K562 (cell line): Measurements from ENCODE around the gene GSTM2. TPM values are rescaled to one million over a fixed set of nuclear protein-coding genes. Genes with fewer than 3 reads are reported as not detected.
A peak's percentile ranks its signal among the peaks of the same experiment; 100 is the strongest.

ENCODE experiments used
- ATAC-seq: fragments of 200-7000 bp; cut with Tn5 transposase; 3 replicates; pipeline ENCODE4 v1.9.1; 2020; ENCODE audit warnings: moderate library complexity
- BruUV-seq: library from RNA; stranded (reverse); fragments of 400-500 nt; replicated peaks from 2 replicates; lab custom pipeline; 2021; lab: Mats Ljungman, UMichigan
- CTCF ChIA-PET: fragments of 300-600 bp; formaldehyde crosslinking; extraction: SDS; loops from one replicate; lab custom pipeline; 2021; ENCODE audit warnings: low intra/inter-chr PET ratio; lab: Yijun Ruan, JAX
- POLR2A ChIA-PET: fragments of 300-600, 350-650 bp; sonication (Branson Sonifier 250); formaldehyde crosslinking; extraction: SDS; loops from one replicate; lab custom pipeline; 2021; ENCODE audit warnings: antibody characterized with exemption, inconsistent platforms; lab: Yijun Ruan, JAX
- DNase-seq, 4 experiments: peaks; one replicate each; pipeline versions ENCODE4 v3.0.0 to v3.0.0-alpha.2; 2011 to 2018; ENCODE audit warnings: low spot score in 3 of 4, mixed read lengths in 3 of 4; ENCODE audit errors: extremely low read depth in 1 of 4
- FAIRE-seq: peaks from 2 replicates; lab custom pipeline; 2011; peaks lifted over from hg19 to GRCh38; lab: Jason Lieb, UNC
- H2AFZ ChIP-seq: 2 replicates; pipeline ENCODE4 v1.6.0; 2011; ENCODE audit warnings: low read depth, low read length, control low read depth, inconsistent platforms
- H3K27ac ChIP-seq: fragments of 200-600 bp; 3 replicates; pipeline ENCODE4 v1.8.0; 2011; ENCODE audit warnings: low read depth, mild to moderate bottlenecking, control low read depth, inconsistent platforms, low read length, moderate library complexity, mixed read lengths; ENCODE audit errors: extremely low read depth
- H3K27me3 ChIP-seq, 2 experiments: fragments of 300-600 bp in 1 of 2; 2 replicates in 1 of 2; 3 replicates in 1 of 2; pipeline versions ENCODE4 v1.6.0 to v1.8.0; 2011; ENCODE audit warnings: inconsistent platforms in 2 of 2, low read length in 2 of 2, mild to moderate bottlenecking in 1 of 2, mixed read lengths in 1 of 2, moderate library complexity in 1 of 2; ENCODE audit not compliant: control insufficient read depth in 2 of 2, insufficient read depth in 2 of 2
- H3K36me3 ChIP-seq: fragments of 300-600 bp; 3 replicates; pipeline ENCODE4 v1.8.0; 2011; ENCODE audit warnings: mild to moderate bottlenecking, low read length, inconsistent platforms; ENCODE audit not compliant: control insufficient read depth, insufficient read depth
- H3K4me1 ChIP-seq, 2 experiments: fragments of 200-600 bp in 1 of 2; replicated peaks in 1 of 2; 2 replicates in 1 of 2; 3 replicates in 1 of 2; pipeline versions ENCODE4 v1.5.1 to v1.8.0; 2011; ENCODE audit warnings: inconsistent platforms in 2 of 2, low read length in 2 of 2, mild to moderate bottlenecking in 1 of 2, mixed read lengths in 1 of 2, moderate library complexity in 1 of 2; ENCODE audit not compliant: control insufficient read depth in 2 of 2, insufficient read depth in 2 of 2
- H3K4me2 ChIP-seq: 2 replicates; pipeline ENCODE4 v1.6.1; 2011; ENCODE audit warnings: low read length, control low read depth, inconsistent platforms, mixed read lengths; ENCODE audit not compliant: insufficient read depth
- H3K4me3 ChIP-seq: fragments of 200-600 bp; sonication (generic), shearing (Covaris generic); 2 replicates; pipeline ENCODE4 v1.5.1; 2016; ENCODE audit warnings: control low read depth, inconsistent platforms
- H3K79me2 ChIP-seq: fragments of 200-600 bp; 3 replicates; pipeline ENCODE4 v1.8.0; 2011; ENCODE audit warnings: low read length, inconsistent platforms; ENCODE audit not compliant: control insufficient read depth, insufficient read depth
- H3K9ac ChIP-seq, 2 experiments: 2 replicates each; pipeline versions ENCODE4 v1.6.0 to v1.6.1; 2011; ENCODE audit warnings: low read depth in 2 of 2, low read length in 2 of 2, control low read depth in 1 of 2, inconsistent platforms in 1 of 2, mild to moderate bottlenecking in 1 of 2, mixed read lengths in 1 of 2; ENCODE audit not compliant: insufficient read depth in 1 of 2
- H3K9me1 ChIP-seq: one replicate; pipeline ENCODE4 v1.6.0; 2011; ENCODE audit warnings: inconsistent platforms, mild to moderate bottlenecking, low read length, moderate library complexity; ENCODE audit not compliant: control insufficient read depth, insufficient read depth
- H3K9me3 ChIP-seq: replicated peaks from 2 replicates; pipeline ENCODE4 v1.5.1; 2011; ENCODE audit warnings: low read depth, low read length, inconsistent platforms; ENCODE audit not compliant: control insufficient read depth, insufficient read depth
- H4K20me1 ChIP-seq: replicated peaks from 2 replicates; pipeline ENCODE4 v1.6.1; 2011; ENCODE audit warnings: low read length, inconsistent platforms, mixed read lengths; ENCODE audit not compliant: control insufficient read depth, insufficient read depth
- ARHGAP35 ChIP-seq: fragments of 450-650 bp; IDR thresholded peaks from 2 replicates; pipeline ENCODE4 v1.6.1; 2018; ENCODE audit not compliant: partially characterized antibody
- COPS2 ChIP-seq: fragments of 450-650 bp; conservative IDR thresholded peaks from 2 replicates; pipeline ENCODE4 v1.6.1; 2016; ENCODE audit warnings: mild to moderate bottlenecking, moderate library complexity
- CREM ChIP-seq: IDR thresholded peaks from 2 replicates; pipeline ENCODE4 v1.6.1; 2014; ENCODE audit warnings: antibody characterized with exemption, low read depth
- E2F3 ChIP-seq: fragments of 250-450 bp; sonication (Bioruptor Pico); IDR thresholded peaks from 2 replicates; pipeline ENCODE4 v1.4.0; 2020; ENCODE audit warnings: mild to moderate bottlenecking
- FOXA1 ChIP-seq: fragments of 450-650 bp; IDR thresholded peaks from 2 replicates; pipeline ENCODE4 v1.6.1; 2016; ENCODE audit warnings: mild to moderate bottlenecking, borderline replicate concordance
- FOXK1 ChIP-seq: sonication (generic); formaldehyde crosslinking; IDR thresholded peaks from 2 replicates; pipeline ENCODE4 v1.8.0; 2022; ENCODE audit warnings: missing genetic modification reagents, mild to moderate bottlenecking, borderline replicate concordance
- HDAC1 ChIP-seq, 2 experiments: fragments of 450-650 bp; IDR thresholded peaks; 2 replicates each; pipeline ENCODE4 v1.6.1; 2016 to 2017; ENCODE audit warnings: inconsistent platforms in 1 of 2, mild to moderate bottlenecking in 1 of 2, moderate library complexity in 1 of 2
- LEF1 ChIP-seq: fragments of 450-650 bp; IDR thresholded peaks from 2 replicates; pipeline ENCODE4 v1.6.1; 2016; ENCODE audit warnings: mild to moderate bottlenecking
- MCM5 ChIP-seq: fragments of 450-650 bp; IDR thresholded peaks from 2 replicates; pipeline ENCODE4 v1.6.1; 2016; ENCODE audit warnings: low read depth
- NFXL1 ChIP-seq: fragments of 450-650 bp; formaldehyde crosslinking; IDR thresholded peaks from 2 replicates; pipeline ENCODE4 v1.4.0; 2021; ENCODE audit warnings: mild to moderate bottlenecking
- SRF ChIP-seq, 2 experiments: fragments of 250-450, 450-650 bp in 1 of 2; sonication (Bioruptor Pico) in 1 of 2; sonication (generic) in 1 of 2; formaldehyde crosslinking; IDR thresholded peaks; 2 replicates each; pipeline versions ENCODE4 v1.5.0 to v1.5.1; 2020 to 2022; ENCODE audit warnings: mild to moderate bottlenecking in 1 of 2, missing genetic modification reagents in 1 of 2
- TGIF2 ChIP-seq: sonication (generic); formaldehyde crosslinking; IDR thresholded peaks from 2 replicates; pipeline ENCODE4 v1.8.1; 2022; ENCODE audit warnings: mild to moderate bottlenecking, missing genetic modification reagents, moderate library complexity
- ZFP1 ChIP-seq: fragments of 450-650 bp; formaldehyde crosslinking; IDR thresholded peaks from 2 replicates; pipeline ENCODE4 v1.4.0; 2020; ENCODE audit warnings: mild to moderate bottlenecking, mixed read lengths
- ZNF384 ChIP-seq: IDR thresholded peaks from 2 replicates; pipeline ENCODE4 v1.6.1; 2012; ENCODE audit warnings: low read depth, low read length, improper control_type of control experiment
- ZNF696 ChIP-seq: fragments of 250-450 bp; sonication (Bioruptor Pico); conservative IDR thresholded peaks from 2 replicates; pipeline ENCODE4 v1.4.0; 2020; ENCODE audit warnings: mild to moderate bottlenecking, moderate library complexity
- WGBS: fragments of 100-300 bp; shearing (Covaris generic); methylation state at CpG from one replicate; pipeline ENCODE4 v1.1.6; 2016; ENCODE audit warnings: low coverage, mixed read lengths; ENCODE audit not compliant: insufficient coverage; ENCODE audit errors: missing lambda C conversion rate; 5-methylcytosine and 5-hydroxymethylcytosine counted together
- in situ Hi-C: fragments of 300-500 bp; cut with MboI; formaldehyde crosslinking; loops from 4 replicates; pipeline ENCODE4 v1.15.0; 2018; ENCODE audit warnings: inconsistent platforms, mixed read lengths
- intact Hi-C: fragments of 100-400 bp; cut with micrococcal nuclease; formaldehyde crosslinking; loops from 2 replicates; pipeline ENCODE4 v1.14.2; 2022
- polyA plus RNA-seq, 8 experiments: library from polyadenylated mRNA; depleted of rRNA in 4 of 8; stranded (reverse) in 5 of 8; unstranded in 3 of 8; fragments of >200 nt; fragmentation: Nextera tagmentation in 2 of 8; fragmentation: Illumina TruSeq in 1 of 8; extraction: Ambion mirVana in 2 of 8; extraction: Trizol in 1 of 8; gene quantifications; 2 replicates each; pipeline versions ENCODE4 v1.2.1 to v1.2.3, GENCODE V29; 2011 to 2014; ENCODE audit warnings: inconsistent platforms in 1 of 8, missing spikeins in 1 of 8
- total RNA-seq, 7 experiments: library from RNA; depleted of rRNA in 6 of 7; stranded (reverse); fragments of >200 nt in 6 of 7; fragmentation: Illumina TruSeq in 2 of 7; extraction: Trizol in 2 of 7; gene quantifications; 2 replicates each; pipeline versions ENCODE4 v1.2.1 to v1.2.3, GENCODE V29; 2011 to 2021; ENCODE audit warnings: low replicate concordance in 1 of 7
- TF ChIP-seq, protein P1 (sequence below): sonication (generic); formaldehyde crosslinking; IDR thresholded peaks from 2 replicates; pipeline ENCODE4 v1.8.0; 2023; ENCODE audit warnings: mild to moderate bottlenecking, missing genetic modification reagents
- TF ChIP-seq, protein P2 (sequence below), 2 experiments: fragments of 450-650 bp; conservative IDR thresholded peaks; 2 replicates each; pipeline ENCODE4 v1.6.1; 2017; ENCODE audit warnings: mild to moderate bottlenecking in 2 of 2, moderate library complexity in 2 of 2

The GSTM2 gene
- total and polyA plus RNA-seq, 9 of the 15 experiments (the other 6 are each of a cell fraction or from before 2014, with no cell fraction given), result 1.6 to 15.1 (median 6.8) TPM

DNA sequence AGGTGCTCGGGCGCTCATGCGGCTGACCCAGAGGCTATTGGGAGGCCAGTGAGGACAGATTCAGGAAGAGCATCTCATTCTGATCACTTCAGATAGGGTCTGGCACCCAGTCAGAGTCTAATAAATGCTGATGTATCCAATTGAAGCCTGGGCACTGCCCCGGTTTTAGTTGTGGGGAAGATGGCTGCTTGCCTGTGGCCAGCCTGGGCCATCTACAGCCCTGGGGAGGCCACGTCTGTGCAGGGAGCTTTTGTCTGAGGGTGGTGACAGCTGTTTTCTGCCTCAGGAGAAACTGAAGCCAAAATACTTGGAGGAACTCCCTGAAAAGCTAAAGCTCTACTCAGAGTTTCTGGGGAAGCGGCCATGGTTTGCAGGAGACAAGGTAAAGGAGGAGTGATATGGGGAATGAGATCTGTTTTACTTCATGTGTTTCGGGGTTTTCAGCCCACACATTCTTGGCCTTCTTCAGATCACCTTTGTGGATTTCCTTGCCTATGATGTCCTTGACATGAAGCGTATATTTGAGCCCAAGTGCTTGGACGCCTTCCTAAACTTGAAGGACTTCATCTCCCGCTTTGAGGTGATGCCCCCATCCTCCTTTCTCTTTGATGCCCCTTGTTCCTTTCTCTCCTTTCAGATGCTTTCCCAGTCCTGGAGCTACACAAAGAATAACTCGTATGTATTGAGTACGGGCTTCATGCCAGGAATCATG, 47.0 kb downstream of the GSTM2 start:
- DNase-seq (peak in 3 of 4 experiments; percentile 1 to 4 (median 3)), ATAC-seq (no peak), FAIRE-seq (no peak)
- POLR2A ChIA-PET, result interaction anchor here (0.6 kb wide), 1 partner anchor 314 kb away, joined by 3 read pairs; no protein-coding TSS in a partner anchor
- Histone ChIP-seq H3K27ac (no peak overlapping the region), H3K9ac (no peak overlapping the region), H3K9me3 (no peaks in the 10 kb centered on the region), H3K4me1 (peaks cover 14 to 15% of the 10 kb centered on the region in 2 experiments; a peak in 4 of 5 replicates), H3K79me2 (no peaks in the 10 kb centered on the region), H2AFZ (no peak overlapping the region), H3K9me1 (no peaks in the 10 kb centered on the region), H4K20me1 (no peaks in the 10 kb centered on the region), H3K36me3 (no peaks in the 10 kb centered on the region), H3K4me2 (no peak overlapping the region), H3K27me3 (peaks cover 0 to 6% of the 10 kb centered on the region in 2 experiments; a peak in 2 of 5 replicates), H3K4me3 (no peak overlapping the region)
- in situ Hi-C loops (loop anchor here (5.0 kb wide), 1 partner anchor 38 kb away; no protein-coding TSS in a partner anchor), intact Hi-C loops (loop anchor here (5.0 kb wide), 1 partner anchor 168 kb away; the partner anchor contains the start of gene GNAI3)
- no TSS peak for BruUV-seq
- CTCF ChIA-PET, result no interaction called here
- 32% methylated on average over 12 of the region's 12 CpGs for WGBS
- TF ChIP-seq E2F3 (CRISPR knock-in tag) (no peak), FOXK1 (CRISPR knock-in tag) (no peak), FOXA1 (no peak), ZNF384 (no peak), TGIF2 (no peak), COPS2 (no peak), ARHGAP35 (no peak), LEF1 (no peak), ZFP1 (CRISPR knock-in tag) (no peak), NFXL1 (CRISPR knock-in tag) (no peak), CREM (no peak), HDAC1 (IDR thresholded peaks at IDR 0.05) (no peak), MCM5 (no peak), SRF (CRISPR knock-in tag; IDR thresholded peaks at IDR 0.05) (no peak), ZNF696 (CRISPR knock-in tag) (no peak)
- TF ChIP-seq, protein P1, sequence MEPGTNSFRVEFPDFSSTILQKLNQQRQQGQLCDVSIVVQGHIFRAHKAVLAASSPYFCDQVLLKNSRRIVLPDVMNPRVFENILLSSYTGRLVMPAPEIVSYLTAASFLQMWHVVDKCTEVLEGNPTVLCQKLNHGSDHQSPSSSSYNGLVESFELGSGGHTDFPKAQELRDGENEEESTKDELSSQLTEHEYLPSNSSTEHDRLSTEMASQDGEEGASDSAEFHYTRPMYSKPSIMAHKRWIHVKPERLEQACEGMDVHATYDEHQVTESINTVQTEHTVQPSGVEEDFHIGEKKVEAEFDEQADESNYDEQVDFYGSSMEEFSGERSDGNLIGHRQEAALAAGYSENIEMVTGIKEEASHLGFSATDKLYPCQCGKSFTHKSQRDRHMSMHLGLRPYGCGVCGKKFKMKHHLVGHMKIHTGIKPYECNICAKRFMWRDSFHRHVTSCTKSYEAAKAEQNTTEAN (CRISPR knock-in tag), result no peak
- TF ChIP-seq, protein P2, sequence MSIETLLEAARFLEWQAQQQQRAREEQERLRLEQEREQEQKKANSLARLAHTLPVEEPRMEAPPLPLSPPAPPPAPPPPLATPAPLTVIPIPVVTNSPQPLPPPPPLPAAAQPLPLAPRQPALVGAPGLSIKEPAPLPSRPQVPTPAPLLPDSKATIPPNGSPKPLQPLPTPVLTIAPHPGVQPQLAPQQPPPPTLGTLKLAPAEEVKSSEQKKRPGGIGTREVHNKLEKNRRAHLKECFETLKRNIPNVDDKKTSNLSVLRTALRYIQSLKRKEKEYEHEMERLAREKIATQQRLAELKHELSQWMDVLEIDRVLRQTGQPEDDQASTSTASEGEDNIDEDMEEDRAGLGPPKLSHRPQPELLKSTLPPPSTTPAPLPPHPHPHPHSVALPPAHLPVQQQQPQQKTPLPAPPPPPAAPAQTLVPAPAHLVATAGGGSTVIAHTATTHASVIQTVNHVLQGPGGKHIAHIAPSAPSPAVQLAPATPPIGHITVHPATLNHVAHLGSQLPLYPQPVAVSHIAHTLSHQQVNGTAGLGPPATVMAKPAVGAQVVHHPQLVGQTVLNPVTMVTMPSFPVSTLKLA (conservative IDR thresholded peaks at IDR 0.05), result no peak
